Measurements from ENCODE around the gene ANKRD11.
"Not testable (repeated sequence)": the region's sequence is repeated elsewhere in the genome, so short reads cannot be mapped to it uniquely, and the experiment has no call there.

Gene ANKRD11

GRCh38 chr16:89344846-89345611 lies 145.3 kb downstream of the ANKRD11 start:
- no peak for DNase-seq (ENCODE audit: low read depth)

GRCh38 chr16:89344458-89344834 lies 145.9 kb downstream of the ANKRD11 start:
- no peak for DNase-seq (ENCODE audit: low read depth)

- DNase-seq (ENCODE audit: low read depth): no peak
These were observed 146.6 kb downstream of the ANKRD11 start for GRCh38 chr16:89343501-89344457.

GRCh38 chr16:89341697-89342694 lies 148.4 kb downstream of the ANKRD11 start:
- DNase-seq (ENCODE audit: low read depth): no peak

GRCh38 chr16:89341279-89341678 lies 149.1 kb downstream of the ANKRD11 start:
- no peak for DNase-seq (ENCODE audit: low read depth)

GRCh38 chr16:89338863-89339262 lies 151.5 kb downstream of the ANKRD11 start:
- no peak for DNase-seq (ENCODE audit: low read depth)

- DNase-seq (ENCODE audit: low read depth): no peak
These were observed 152.4 kb downstream of the ANKRD11 start for GRCh38 chr16:89337965-89338364.

- DNase-seq (ENCODE audit: low read depth): no peak
These were observed 154.4 kb downstream of the ANKRD11 start for GRCh38 chr16:89335803-89336485.

- DNase-seq (ENCODE audit: low read depth): no peak
These were observed 155.2 kb downstream of the ANKRD11 start for GRCh38 chr16:89334988-89335802.

GRCh38 chr16:89334461-89334860 lies 155.9 kb downstream of the ANKRD11 start:
- DNase-seq (ENCODE audit: low read depth): no peak

GRCh38 chr16:89334050-89334449 lies 156.3 kb downstream of the ANKRD11 start:
- no peak for DNase-seq (ENCODE audit: low read depth)

- not testable (repeated sequence) for DNase-seq (ENCODE audit: low read depth)
These were observed 156.9 kb downstream of the ANKRD11 start for GRCh38 chr16:89333401-89334001.

- no peak for DNase-seq (ENCODE audit: low read depth)
These were observed 157.5 kb downstream of the ANKRD11 start for GRCh38 chr16:89332902-89333245.

- DNase-seq (ENCODE audit: low read depth): no peak
These were observed 158.0 kb downstream of the ANKRD11 start for GRCh38 chr16:89332243-89332901.

GRCh38 chr16:89331371-89332109 lies 158.8 kb downstream of the ANKRD11 start:
- DNase-seq (ENCODE audit: low read depth): no peak

GRCh38 chr16:89330177-89330856 lies 160.0 kb downstream of the ANKRD11 start:
- DNase-seq (ENCODE audit: low read depth): no peak

- DNase-seq (ENCODE audit: low read depth): not testable (repeated sequence)
These were observed 160.6 kb downstream of the ANKRD11 start for GRCh38 chr16:89329830-89330176.
